ENCODE results near the gene CPD.

Gene CPD

DNA sequence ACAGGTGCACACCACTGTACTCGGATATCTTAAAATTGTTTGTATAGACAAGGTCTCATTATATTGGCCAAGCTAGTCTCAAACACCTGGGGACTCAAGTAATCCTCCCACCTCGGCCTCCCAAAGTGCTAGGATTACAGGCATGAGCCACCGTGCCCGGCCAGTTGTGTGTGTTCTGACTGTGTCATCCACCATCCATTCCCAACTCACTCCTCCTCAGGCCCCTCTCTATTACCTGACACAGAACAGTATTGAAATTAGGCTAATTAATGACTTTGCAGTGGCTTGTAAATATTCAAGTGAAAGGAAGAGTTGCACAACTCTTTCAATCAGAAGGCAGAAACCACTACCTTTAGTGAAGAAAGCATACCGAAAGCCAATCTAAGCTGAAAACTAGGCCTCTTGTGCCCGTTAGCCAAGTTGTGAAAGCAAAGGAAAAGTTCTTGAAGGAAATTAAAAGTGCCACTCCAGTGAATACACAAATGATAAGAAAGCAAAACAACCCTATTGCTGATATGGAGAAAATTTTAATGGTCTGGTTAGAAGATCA lies 127.2 kb downstream of the CPD start:
- no peak for DNase-seq (ENCODE audit: low read depth)

DNA sequence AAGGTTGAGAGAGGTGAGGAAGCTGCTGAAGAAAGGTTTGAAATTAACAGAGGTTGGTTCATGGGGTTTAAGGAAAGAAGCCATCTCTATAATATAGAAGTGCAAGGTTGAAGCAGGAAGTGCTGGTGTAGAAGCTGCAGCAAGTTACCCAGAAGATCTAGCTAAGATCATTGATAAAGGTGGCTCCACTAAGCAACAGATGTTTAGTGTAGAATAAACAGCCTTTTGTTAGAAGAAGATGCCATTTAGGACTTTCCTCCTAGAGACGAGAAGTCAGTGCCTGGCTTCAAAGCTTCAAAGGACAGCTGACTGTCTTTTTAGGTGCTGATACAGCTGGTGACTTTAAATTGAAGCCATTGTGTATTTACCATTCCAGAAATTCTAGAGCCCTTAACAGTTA lies 127.8 kb downstream of the CPD start:
- DNase-seq (ENCODE audit: low read depth) = no peak

DNA sequence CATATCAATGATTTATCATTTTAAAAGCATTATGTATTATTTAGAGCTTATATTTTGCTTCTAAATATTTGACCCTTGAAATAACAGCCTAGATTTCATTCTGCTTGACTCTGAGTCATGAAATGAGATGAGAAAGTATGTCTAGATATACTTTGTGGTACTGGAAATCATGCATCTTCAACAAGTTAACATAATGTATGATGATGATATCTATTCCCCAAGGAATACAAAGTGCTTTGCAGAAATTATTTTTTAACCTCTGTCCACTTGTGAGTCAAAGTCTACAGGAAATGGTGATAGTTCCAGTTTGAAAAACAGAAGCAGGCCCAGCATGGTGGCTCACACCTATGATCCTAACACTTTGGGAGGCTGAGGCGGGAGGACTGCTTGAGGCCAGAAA lies 134.6 kb downstream of the CPD start:
- no peak for DNase-seq (ENCODE audit: low read depth)

DNA sequence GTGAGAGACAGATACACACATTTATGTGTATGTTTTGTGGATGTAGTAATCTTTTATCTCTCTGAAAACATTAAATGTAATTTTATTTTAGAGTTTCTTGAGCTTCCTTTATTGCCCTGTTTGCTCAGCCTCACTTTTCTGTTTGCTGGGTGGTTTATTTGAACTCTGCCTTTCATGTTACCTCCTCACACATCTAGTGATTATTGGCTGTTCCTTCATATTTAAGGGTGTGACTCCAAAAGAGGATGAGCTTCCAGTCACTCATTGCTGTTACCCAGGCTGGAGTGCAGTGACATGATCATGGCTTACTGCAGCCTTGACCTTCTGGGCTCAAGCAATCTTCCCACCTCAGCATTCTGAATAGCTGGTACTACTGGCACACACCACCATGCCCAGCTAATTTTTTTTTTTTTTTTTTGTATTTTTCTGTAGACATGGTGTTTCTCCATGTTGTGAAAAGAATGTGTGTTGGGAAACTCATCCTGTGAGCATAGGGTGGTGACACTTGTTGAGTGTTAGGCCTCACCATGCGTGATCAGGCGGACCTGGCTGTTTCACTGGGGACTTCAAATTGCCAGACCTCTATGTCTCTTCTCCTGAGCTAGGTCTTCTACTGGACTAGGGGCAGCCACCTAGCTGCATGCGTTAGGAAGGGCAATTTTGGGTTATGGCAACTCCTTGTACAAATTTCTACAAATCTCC lies 136.3 kb downstream of the CPD start:
- DNase-seq (ENCODE audit: low read depth) = no peak

DNA sequence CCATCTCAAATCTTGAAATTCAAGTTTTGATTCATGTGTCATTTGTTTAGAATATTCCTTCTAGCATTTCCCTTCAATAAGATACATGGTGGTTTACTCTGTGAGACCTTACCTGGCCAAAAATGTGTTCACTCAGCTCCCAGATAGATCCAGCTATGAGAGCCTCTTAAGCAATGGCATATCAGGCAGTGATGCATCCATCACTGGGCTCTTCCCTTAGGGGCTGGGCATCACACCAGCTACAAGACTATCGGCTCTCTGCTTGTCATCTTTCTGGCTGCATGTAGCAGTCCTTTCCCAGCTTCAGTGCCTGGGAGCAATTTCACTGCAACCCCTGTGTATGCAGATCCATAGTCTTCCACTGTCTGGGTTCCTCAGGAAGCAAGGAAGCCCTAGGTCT lies 139.1 kb downstream of the CPD start:
- DNase-seq (ENCODE audit: low read depth) = no peak

DNA sequence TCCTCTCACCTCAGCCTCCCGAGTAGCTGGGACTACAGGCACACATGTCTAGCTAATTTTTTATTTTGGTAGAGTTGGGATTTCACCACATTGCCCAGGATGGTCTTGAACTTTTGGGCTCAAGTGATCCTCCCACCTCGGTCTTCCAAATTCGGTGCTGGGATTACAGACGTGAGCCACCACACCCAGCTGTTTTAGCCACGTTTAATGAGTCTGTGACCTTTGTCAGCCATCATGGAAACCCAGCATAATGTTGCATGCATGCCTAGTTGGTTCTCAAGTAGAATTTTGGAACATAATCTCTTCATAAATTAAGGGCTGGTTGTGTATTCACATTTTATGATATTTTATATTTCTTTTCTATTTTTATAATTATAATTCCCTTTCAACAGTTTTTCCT lies 140.4 kb downstream of the CPD start:
- no peak for DNase-seq (ENCODE audit: low read depth)
